Posterior cingulate gyrus (tissue), 11 donors: ENCODE results near the gene BTBD1.
"Not testable (repeated sequence)": the region's sequence is repeated elsewhere in the genome, so short reads cannot be mapped to it uniquely, and the experiment has no call there.

Source experiments
- DNase-seq, 10 donors: peaks; one replicate each; pipeline versions ENCODE4 v3.0.0 to v3.0.0-alpha.2; 2020 to 2021; ENCODE audit warnings: mixed read lengths in 3 of 10
- intact Hi-C: fragments of 100-400 bp; cut with DNase I; formaldehyde crosslinking; loops from one replicate; pipeline ENCODE4 v1.15.1; 2023

BTBD1 gene

GRCh38 chr15:83063551-83063950 is 3.5 kb downstream of the BTBD1 start:
- intact Hi-C loops = no loop called here
- DNase-seq = no peak

GRCh38 chr15:83062768-83063180 is 4.3 kb downstream of the BTBD1 start:
- DNase-seq = no peak
- intact Hi-C loops = no loop called here

- intact Hi-C loops = no loop called here
- no peak for DNase-seq
Observed at GRCh38 chr15:83061680-83062079, 5.4 kb downstream of the BTBD1 start.

- intact Hi-C loops = no loop called here
- DNase-seq = peak in 1 of 10 donors; percentile 18
Observed at GRCh38 chr15:83057696-83058376, 9.2 kb downstream of the BTBD1 start.

- no peak for DNase-seq
- intact Hi-C loops = no loop called here
Observed at GRCh38 chr15:83057002-83057401, 10.1 kb downstream of the BTBD1 start.

GRCh38 chr15:83053151-83053550 is 13.9 kb downstream of the BTBD1 start:
- intact Hi-C loops = no loop called here
- no peak for DNase-seq

GRCh38 chr15:83046558-83047127 is 20.4 kb downstream of the BTBD1 start:
- DNase-seq = no peak
- intact Hi-C loops = no loop called here

GRCh38 chr15:83044156-83044555 is 22.9 kb downstream of the BTBD1 start:
- no peak for DNase-seq

GRCh38 chr15:83039206-83039605 is 27.8 kb downstream of the BTBD1 start:
- intact Hi-C loops = no loop called here
- DNase-seq = no peak

More at GRCh38 chr15:83044156-83044555, 22.9 kb downstream of the BTBD1 start:
- intact Hi-C loops = no loop called here

- no peak for DNase-seq
- intact Hi-C loops = no loop called here
Observed at GRCh38 chr15:83036253-83036652, 30.8 kb downstream of the BTBD1 start.

GRCh38 chr15:83031234-83031633 is 35.8 kb downstream of the BTBD1 start:
- intact Hi-C loops = not testable (repeated sequence)

GRCh38 chr15:83030021-83030420 is 37.0 kb downstream of the BTBD1 start:
- DNase-seq = no peak
- intact Hi-C loops = no loop called here

More at GRCh38 chr15:83031234-83031633, 35.8 kb downstream of the BTBD1 start:
- not testable (repeated sequence) for DNase-seq

GRCh38 chr15:83018436-83018835 is 48.6 kb downstream of the BTBD1 start:
- no peak for DNase-seq
- intact Hi-C loops = loop anchor here (10.0 kb wide), 1 partner anchor 106 kb away; no protein-coding TSS in a partner anchor

GRCh38 chr15:83016906-83017305 is 50.1 kb downstream of the BTBD1 start:
- DNase-seq = no peak
- intact Hi-C loops = loop anchor here (10.0 kb wide), 1 partner anchor 108 kb away; no protein-coding TSS in a partner anchor

- intact Hi-C loops = loop anchor here (10.0 kb wide), 1 partner anchor 109 kb away; no protein-coding TSS in a partner anchor
- no peak for DNase-seq
Observed at GRCh38 chr15:83015361-83015760, 51.7 kb downstream of the BTBD1 start.

- intact Hi-C loops = loop anchor here (5.0 to 10.0 kb wide), 2 partner anchors 111 to 207 kb away; partner anchors contain the start of genes FSD2 and WHAMM
- no peak for DNase-seq
Observed at GRCh38 chr15:83014205-83014653, 52.8 kb downstream of the BTBD1 start.

GRCh38 chr15:83012636-83013035 is 54.4 kb downstream of the BTBD1 start:
- intact Hi-C loops = loop anchor here (5.0 to 10.0 kb wide), 2 partner anchors 112 to 205 kb away; partner anchors contain the start of genes FSD2 and WHAMM
- no peak for DNase-seq

- intact Hi-C loops = loop anchor here (5.0 to 10.0 kb wide), 2 partner anchors 113 to 205 kb away; partner anchors contain the start of genes FSD2 and WHAMM
- no peak for DNase-seq
Observed at GRCh38 chr15:83012076-83012426, 55.0 kb downstream of the BTBD1 start.

GRCh38 chr15:83011271-83012075 is 55.6 kb downstream of the BTBD1 start, which contains the start of gene C15orf40:
Gene C15orf40, minus strand, starts transcription at chr15:83011639. Its CDS starts 32 bp downstream, at chr15:83011607.
- intact Hi-C loops = loop anchor here (1.0 to 10.0 kb wide), 4 partner anchors 56 to 261 kb away; partner anchors contain the start of genes BTBD1, FSD2 and WHAMM
- DNase-seq = peak; percentile 83 to 98 (median 90)

- intact Hi-C loops = loop anchor here (1.0 to 10.0 kb wide), 4 partner anchors 57 to 260 kb away; partner anchors contain the start of genes BTBD1, FSD2 and WHAMM
- peak; percentile 63 to 95 (median 78) for DNase-seq
Observed at GRCh38 chr15:83010709-83011270, 56.3 kb downstream of the BTBD1 start.
